ENCODE measurements around the gene CORO1C. TPM values are rescaled to one million over a fixed set of nuclear protein-coding genes. Genes with fewer than 3 reads are reported as not detected.
"Not testable (repeated sequence)": the region's sequence is repeated elsewhere in the genome, so short reads cannot be mapped to it uniquely, and the experiment has no call there.

CORO1C gene
- polyA plus RNA-seq, 2 donors, result 23.6 to 40.2 TPM

- not testable (repeated sequence) for H3K4me1 ChIP-seq (ENCODE audit: control insufficient read depth in 2 of 2, insufficient read depth in 2 of 2, low read length in 1 of 2); H3K27ac ChIP-seq (ENCODE audit: low read depth in 2 of 2, low read length in 1 of 2); H3K9me3 ChIP-seq (ENCODE audit: control insufficient read depth in 2 of 2, insufficient read depth in 1 of 2, low read depth in 1 of 2, low read length in 1 of 2); H3K27me3 ChIP-seq (ENCODE audit: control insufficient read depth in 1 of 2, insufficient read depth in 2 of 2, low read length in 2 of 2); H3K4me3 ChIP-seq (ENCODE audit: low read depth in 1 of 2, low read length in 2 of 2)
- 95% methylated on average over 4 of the region's 4 CpGs for WGBS, 2 donors
- H3K36me3 ChIP-seq (ENCODE audit: control insufficient read depth in 2 of 2, insufficient read depth in 2 of 2, low read length in 1 of 2), result peaks cover 4 to 14% of the 10 kb centered on the region in 2 donors
These were observed 73.2 kb downstream of the CORO1C start for GRCh38 chr12:108658115-108658514.

GRCh38 chr12:108657130-108657745 lies 74.1 kb downstream of the CORO1C start:
- H3K27me3 ChIP-seq (ENCODE audit: control insufficient read depth in 1 of 2, insufficient read depth in 2 of 2, low read length in 2 of 2), result no peaks in the 10 kb centered on the region
- H3K9me3 ChIP-seq (ENCODE audit: control insufficient read depth in 2 of 2, insufficient read depth in 1 of 2, low read depth in 1 of 2, low read length in 1 of 2), result no peaks in the 10 kb centered on the region
- no peaks in the 10 kb centered on the region for H3K4me1 ChIP-seq (ENCODE audit: control insufficient read depth in 2 of 2, insufficient read depth in 2 of 2, low read length in 1 of 2)
- WGBS, 2 donors, result 92 to 95% methylated on average over 10 of the region's 10 CpGs
- H3K27ac ChIP-seq (ENCODE audit: low read depth in 2 of 2, low read length in 1 of 2), result no peak overlapping the region
- H3K36me3 ChIP-seq (ENCODE audit: control insufficient read depth in 2 of 2, insufficient read depth in 2 of 2, low read length in 1 of 2), result peaks cover 4 to 14% of the 10 kb centered on the region in 2 donors
- no peak overlapping the region for H3K4me3 ChIP-seq (ENCODE audit: low read depth in 1 of 2, low read length in 2 of 2)

GRCh38 chr12:108656247-108656646 lies 75.1 kb downstream of the CORO1C start:
- H3K27me3 ChIP-seq (ENCODE audit: control insufficient read depth in 1 of 2, insufficient read depth in 2 of 2, low read length in 2 of 2); H3K4me1 ChIP-seq (ENCODE audit: control insufficient read depth in 2 of 2, insufficient read depth in 2 of 2, low read length in 1 of 2); H3K4me3 ChIP-seq (ENCODE audit: low read depth in 1 of 2, low read length in 2 of 2); H3K9me3 ChIP-seq (ENCODE audit: control insufficient read depth in 2 of 2, insufficient read depth in 1 of 2, low read depth in 1 of 2, low read length in 1 of 2); H3K27ac ChIP-seq (ENCODE audit: low read depth in 2 of 2, low read length in 1 of 2): not testable (repeated sequence)
- WGBS, 2 donors, result 90 to 94% methylated on average over 16 to 24 of the region's 24 CpGs
- peaks cover 8 to 10% of the 10 kb centered on the region in 2 donors for H3K36me3 ChIP-seq (ENCODE audit: control insufficient read depth in 2 of 2, insufficient read depth in 2 of 2, low read length in 1 of 2)

GRCh38 chr12:108655812-108656175 lies 75.5 kb downstream of the CORO1C start:
- peaks cover 8 to 10% of the 10 kb centered on the region in 2 donors for H3K36me3 ChIP-seq (ENCODE audit: control insufficient read depth in 2 of 2, insufficient read depth in 2 of 2, low read length in 1 of 2)
- not testable (repeated sequence) for H3K4me3 ChIP-seq (ENCODE audit: low read depth in 1 of 2, low read length in 2 of 2); H3K4me1 ChIP-seq (ENCODE audit: control insufficient read depth in 2 of 2, insufficient read depth in 2 of 2, low read length in 1 of 2); H3K27me3 ChIP-seq (ENCODE audit: control insufficient read depth in 1 of 2, insufficient read depth in 2 of 2, low read length in 2 of 2); H3K9me3 ChIP-seq (ENCODE audit: control insufficient read depth in 2 of 2, insufficient read depth in 1 of 2, low read depth in 1 of 2, low read length in 1 of 2); H3K27ac ChIP-seq (ENCODE audit: low read depth in 2 of 2, low read length in 1 of 2)
- 92% methylated on average over 11 to 19 of the region's 28 CpGs for WGBS, 2 donors

DNA sequence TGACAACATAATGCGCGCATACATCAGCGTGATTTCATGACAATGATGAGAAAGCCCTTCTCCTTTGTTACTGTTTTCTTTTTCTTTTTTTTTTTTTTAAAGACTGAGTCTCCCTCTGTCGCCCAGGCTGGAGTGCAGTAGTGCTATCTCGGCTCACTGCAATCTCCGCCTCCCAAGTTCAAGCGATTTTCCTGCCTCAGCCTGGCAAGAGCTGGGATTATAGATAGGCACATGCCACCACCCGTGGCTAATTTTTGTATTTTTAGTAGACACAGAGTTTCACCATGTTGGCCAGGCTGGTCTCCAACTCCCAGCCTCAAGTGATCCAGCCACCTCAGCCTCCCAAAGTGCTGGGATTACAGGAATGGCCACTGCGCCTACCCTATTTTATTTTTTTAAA lies 76.7 kb downstream of the CORO1C start:
- not testable (repeated sequence) for H3K27me3 ChIP-seq (ENCODE audit: control insufficient read depth in 1 of 2, insufficient read depth in 2 of 2, low read length in 2 of 2); H3K27ac ChIP-seq (ENCODE audit: low read depth in 2 of 2, low read length in 1 of 2); H3K9me3 ChIP-seq (ENCODE audit: control insufficient read depth in 2 of 2, insufficient read depth in 1 of 2, low read depth in 1 of 2, low read length in 1 of 2); H3K4me3 ChIP-seq (ENCODE audit: low read depth in 1 of 2, low read length in 2 of 2); H3K4me1 ChIP-seq (ENCODE audit: control insufficient read depth in 2 of 2, insufficient read depth in 2 of 2, low read length in 1 of 2)
- 88% methylated on average over 9 of the region's 9 CpGs for WGBS, 2 donors
- peaks cover 8 to 10% of the 10 kb centered on the region in 2 donors for H3K36me3 ChIP-seq (ENCODE audit: control insufficient read depth in 2 of 2, insufficient read depth in 2 of 2, low read length in 1 of 2)

DNA sequence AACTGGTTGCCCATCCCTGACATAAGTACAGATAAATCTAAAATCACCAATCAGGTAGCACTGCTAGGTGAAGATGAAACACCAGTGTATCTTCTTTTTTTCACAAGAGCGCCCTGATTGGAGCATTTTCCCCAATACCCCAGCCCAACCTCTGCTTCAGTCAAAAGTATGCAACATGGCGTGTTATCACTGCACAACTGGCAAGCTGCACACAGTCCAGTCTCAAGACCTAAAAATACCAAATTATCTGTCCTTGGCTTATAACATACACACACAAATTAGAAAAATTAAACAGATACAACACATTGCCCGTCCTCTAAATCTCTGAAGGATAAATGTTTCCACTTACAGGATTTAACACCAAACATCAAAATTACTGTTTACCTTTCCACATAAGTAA lies 77.4 kb downstream of the CORO1C start:
- Histone ChIP-seq H3K4me3 (ENCODE audit: low read depth in 1 of 2, low read length in 2 of 2) (no peak overlapping the region), H3K27ac (ENCODE audit: low read depth in 2 of 2, low read length in 1 of 2) (no peak overlapping the region), H3K4me1 (ENCODE audit: control insufficient read depth in 2 of 2, insufficient read depth in 2 of 2, low read length in 1 of 2) (no peaks in the 10 kb centered on the region), H3K36me3 (ENCODE audit: control insufficient read depth in 2 of 2, insufficient read depth in 2 of 2, low read length in 1 of 2) (peaks cover 10% of the 10 kb centered on the region in 2 donors), H3K9me3 (ENCODE audit: control insufficient read depth in 2 of 2, insufficient read depth in 1 of 2, low read depth in 1 of 2, low read length in 1 of 2) (no peaks in the 10 kb centered on the region), H3K27me3 (ENCODE audit: control insufficient read depth in 1 of 2, insufficient read depth in 2 of 2, low read length in 2 of 2) (no peaks in the 10 kb centered on the region)
- WGBS, 2 donors, result 82 to 86% methylated on average over 3 of the region's 3 CpGs

- H3K9me3 ChIP-seq (ENCODE audit: control insufficient read depth in 2 of 2, insufficient read depth in 1 of 2, low read depth in 1 of 2, low read length in 1 of 2), result no peaks in the 10 kb centered on the region
- no peaks in the 10 kb centered on the region for H3K27me3 ChIP-seq (ENCODE audit: control insufficient read depth in 1 of 2, insufficient read depth in 2 of 2, low read length in 2 of 2)
- peaks cover 11 to 13% of the 10 kb centered on the region in 2 donors for H3K36me3 ChIP-seq (ENCODE audit: control insufficient read depth in 2 of 2, insufficient read depth in 2 of 2, low read length in 1 of 2)
- no peak overlapping the region for H3K4me3 ChIP-seq (ENCODE audit: low read depth in 1 of 2, low read length in 2 of 2)
- no peak overlapping the region for H3K27ac ChIP-seq (ENCODE audit: low read depth in 2 of 2, low read length in 1 of 2)
- H3K4me1 ChIP-seq (ENCODE audit: control insufficient read depth in 2 of 2, insufficient read depth in 2 of 2, low read length in 1 of 2), result no peaks in the 10 kb centered on the region
These were observed 78.2 kb downstream of the CORO1C start for GRCh38 chr12:108653082-108653516.

DNA sequence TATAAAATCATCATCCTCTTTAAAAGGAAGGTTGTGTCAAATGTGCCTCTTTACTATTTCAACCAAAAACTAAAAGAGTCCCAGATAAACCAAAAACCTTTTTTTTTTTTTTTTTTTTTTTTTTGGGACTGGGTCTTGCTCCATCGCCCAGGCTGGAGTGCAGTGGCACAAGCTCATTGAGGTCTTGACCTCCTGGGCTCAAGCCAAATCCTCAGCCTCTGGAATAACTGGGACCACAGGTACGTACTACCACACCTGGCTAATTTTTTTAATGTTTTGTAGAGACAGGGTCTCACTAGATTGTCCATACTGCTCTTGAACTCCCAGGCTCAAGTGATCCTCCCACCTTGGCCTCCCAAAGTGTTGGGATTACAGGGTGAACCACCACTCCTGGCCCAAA lies 81.2 kb downstream of the CORO1C start:
- peaks cover 0 to 2% of the 10 kb centered on the region in 2 donors for H3K4me1 ChIP-seq (ENCODE audit: control insufficient read depth in 2 of 2, insufficient read depth in 2 of 2, low read length in 1 of 2)
- H3K27ac ChIP-seq (ENCODE audit: low read depth in 2 of 2, low read length in 1 of 2), result peak overlapping the region; percentile 1 to 31
- H3K36me3 ChIP-seq (ENCODE audit: control insufficient read depth in 2 of 2, insufficient read depth in 2 of 2, low read length in 1 of 2), result peaks cover 10 to 20% of the 10 kb centered on the region in 2 donors
- 55 to 85% methylated on average over 2 of the region's 2 CpGs for WGBS, 2 donors
- H3K27me3 ChIP-seq (ENCODE audit: control insufficient read depth in 1 of 2, insufficient read depth in 2 of 2, low read length in 2 of 2), result no peaks in the 10 kb centered on the region
- no peak overlapping the region for H3K4me3 ChIP-seq (ENCODE audit: low read depth in 1 of 2, low read length in 2 of 2)
- no peaks in the 10 kb centered on the region for H3K9me3 ChIP-seq (ENCODE audit: control insufficient read depth in 2 of 2, insufficient read depth in 1 of 2, low read depth in 1 of 2, low read length in 1 of 2)

- Histone ChIP-seq H3K27ac (ENCODE audit: low read depth in 2 of 2, low read length in 1 of 2) (no peak overlapping the region), H3K27me3 (ENCODE audit: control insufficient read depth in 1 of 2, insufficient read depth in 2 of 2, low read length in 2 of 2) (no peaks in the 10 kb centered on the region), H3K9me3 (ENCODE audit: control insufficient read depth in 2 of 2, insufficient read depth in 1 of 2, low read depth in 1 of 2, low read length in 1 of 2) (no peaks in the 10 kb centered on the region), H3K4me1 (ENCODE audit: control insufficient read depth in 2 of 2, insufficient read depth in 2 of 2, low read length in 1 of 2) (peaks cover 1 to 2% of the 10 kb centered on the region in 2 donors), H3K4me3 (ENCODE audit: low read depth in 1 of 2, low read length in 2 of 2) (no peak overlapping the region), H3K36me3 (ENCODE audit: control insufficient read depth in 2 of 2, insufficient read depth in 2 of 2, low read length in 1 of 2) (peaks cover 10 to 23% of the 10 kb centered on the region in 2 donors)
- WGBS, 2 donors, result 37 to 51% methylated on average over 4 of the region's 4 CpGs
These were observed 81.6 kb downstream of the CORO1C start for GRCh38 chr12:108649669-108650068.

GRCh38 chr12:108649126-108649525 lies 82.2 kb downstream of the CORO1C start:
- H3K9me3 ChIP-seq (ENCODE audit: control insufficient read depth in 2 of 2, insufficient read depth in 1 of 2, low read depth in 1 of 2, low read length in 1 of 2), result no peaks in the 10 kb centered on the region
- WGBS, 2 donors, result 80 to 88% methylated on average over 6 of the region's 6 CpGs
- H3K4me3 ChIP-seq (ENCODE audit: low read depth in 1 of 2, low read length in 2 of 2), result no peak overlapping the region
- H3K36me3 ChIP-seq (ENCODE audit: control insufficient read depth in 2 of 2, insufficient read depth in 2 of 2, low read length in 1 of 2), result peaks cover 10 to 24% of the 10 kb centered on the region in 2 donors
- no peaks in the 10 kb centered on the region for H3K27me3 ChIP-seq (ENCODE audit: control insufficient read depth in 1 of 2, insufficient read depth in 2 of 2, low read length in 2 of 2)
- H3K4me1 ChIP-seq (ENCODE audit: control insufficient read depth in 2 of 2, insufficient read depth in 2 of 2, low read length in 1 of 2), result peaks cover 2% of the 10 kb centered on the region in 2 donors
- no peak overlapping the region for H3K27ac ChIP-seq (ENCODE audit: low read depth in 2 of 2, low read length in 1 of 2)

Measured in esophagus (tissue), 2 donors.